ENCODE data around the gene TIMP4.

GRCh38 chr3:12186046-12186445, 27.3 kb upstream of the TIMP4 start:
- TF ChIP-seq POLR2A (IDR thresholded peaks at IDR 0.05; ENCODE audit: low read depth, low read length) (no peak), POLR2AphosphoS5 (IDR thresholded peaks at IDR 0.05; ENCODE audit: low read depth, low read length) (no peak), PAX5 (IDR thresholded peaks at IDR 0.05; ENCODE audit: insufficient read depth, low read length, severe bottlenecking) (no peak), TAF1 (IDR thresholded peaks at IDR 0.05; ENCODE audit: low read depth, low read length) (no peak)

All from GM12891 (cell line).